Measurements from ENCODE around the gene RABGAP1L.

GRCh38 chr1:174391716-174392115, 232.4 kb downstream of the RABGAP1L start:
- TF ChIP-seq RAD21 (IDR thresholded peaks at IDR 0.05) (no peak), CTCF (IDR thresholded peaks at IDR 0.05; ENCODE audit: low read depth, low read length, missing input control) (no peak), MAX (IDR thresholded peaks at IDR 0.05) (no peak), REST (IDR thresholded peaks at IDR 0.05) (no peak), ZBTB33 (IDR thresholded peaks at IDR 0.05) (no peak)

Measured in liver (tissue), 3 donors.